Adrenal gland (tissue), 5 donors: ENCODE results near the gene CDK4.

Experiments
- POLR2A ChIP-seq, 2 donors: fragments of 450-650 bp; IDR thresholded peaks; one replicate each; pipeline ENCODE4 v1.6.1; 2017; ENCODE audit warnings: antibody characterized with exemption in 2 of 2, mild to moderate bottlenecking in 2 of 2, moderate library complexity in 1 of 2
- TF ChIP-seq, protein P1 (sequence below), 6 experiments: fragments of 450-650 bp in 4 of 6; fragments of 200-600 bp in 2 of 6; sonication (generic) in 1 of 6; IDR thresholded peaks; 1 replicate in 5 of 6; 2 replicates in 1 of 6; pipeline versions ENCODE4 v1.5.1 to v1.8.0; 2016 to 2021; ENCODE audit warnings: antibody characterized with exemption in 6 of 6, mild to moderate bottlenecking in 2 of 6, moderate library complexity in 1 of 6
- donor health status: DM: no; HTN: no; CAD: no.

DNA sequence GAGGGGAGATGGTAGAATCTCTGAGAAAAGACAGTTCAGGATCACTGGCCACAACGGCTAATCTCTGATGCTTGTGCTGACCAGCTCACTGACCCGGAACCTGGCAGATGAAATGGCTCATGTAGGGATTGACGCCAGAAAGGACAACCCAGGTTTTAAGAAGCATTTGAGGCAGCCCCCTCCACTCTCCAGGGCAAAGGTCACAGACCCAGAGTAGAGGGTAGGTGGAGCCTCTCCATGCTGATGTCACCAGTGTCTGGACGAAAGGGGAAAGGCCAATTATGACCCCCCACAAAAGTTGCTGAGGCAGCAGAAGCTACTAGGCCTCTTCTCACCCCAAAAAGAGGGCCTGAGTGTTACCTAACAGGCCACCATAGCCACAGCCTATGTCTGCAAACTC, 18.6 kb upstream of the CDK4 start:
- TF ChIP-seq, protein P1, sequence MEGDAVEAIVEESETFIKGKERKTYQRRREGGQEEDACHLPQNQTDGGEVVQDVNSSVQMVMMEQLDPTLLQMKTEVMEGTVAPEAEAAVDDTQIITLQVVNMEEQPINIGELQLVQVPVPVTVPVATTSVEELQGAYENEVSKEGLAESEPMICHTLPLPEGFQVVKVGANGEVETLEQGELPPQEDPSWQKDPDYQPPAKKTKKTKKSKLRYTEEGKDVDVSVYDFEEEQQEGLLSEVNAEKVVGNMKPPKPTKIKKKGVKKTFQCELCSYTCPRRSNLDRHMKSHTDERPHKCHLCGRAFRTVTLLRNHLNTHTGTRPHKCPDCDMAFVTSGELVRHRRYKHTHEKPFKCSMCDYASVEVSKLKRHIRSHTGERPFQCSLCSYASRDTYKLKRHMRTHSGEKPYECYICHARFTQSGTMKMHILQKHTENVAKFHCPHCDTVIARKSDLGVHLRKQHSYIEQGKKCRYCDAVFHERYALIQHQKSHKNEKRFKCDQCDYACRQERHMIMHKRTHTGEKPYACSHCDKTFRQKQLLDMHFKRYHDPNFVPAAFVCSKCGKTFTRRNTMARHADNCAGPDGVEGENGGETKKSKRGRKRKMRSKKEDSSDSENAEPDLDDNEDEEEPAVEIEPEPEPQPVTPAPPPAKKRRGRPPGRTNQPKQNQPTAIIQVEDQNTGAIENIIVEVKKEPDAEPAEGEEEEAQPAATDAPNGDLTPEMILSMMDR (IDR thresholded peaks at IDR 0.05): no peak
- TF ChIP-seq POLR2A (IDR thresholded peaks at IDR 0.05): no peak
